Retinal pigment epithelial cell (primary cell): ENCODE measurements around the gene YJU2.
"Not testable (repeated sequence)": the region's sequence is repeated elsewhere in the genome, so short reads cannot be mapped to it uniquely, and the experiment has no call there.

Source experiments
- DNase-seq: peaks from one replicate; pipeline ENCODE4 v3.0.0-alpha.2; 2010; ENCODE audit warnings: low read depth
- H3K4me3 ChIP-seq: 2 replicates; pipeline ENCODE4 v1.5.1; 2011; ENCODE audit warnings: mild to moderate bottlenecking, low read length, control low read depth, moderate library complexity
- TF ChIP-seq, protein P1 (sequence below): conservative IDR thresholded peaks from 2 replicates; pipeline ENCODE4 v1.5.1; 2011; ENCODE audit warnings: low read depth, low read length, control low read depth, inconsistent platforms

Gene YJU2

GRCh38 chr19:4216846-4217245 lies 30.0 kb upstream of the YJU2 start:
- no peak overlapping the region for H3K4me3 ChIP-seq

GRCh38 chr19:4217429-4218264 lies 29.2 kb upstream of the YJU2 start:
- no peak for DNase-seq

More at GRCh38 chr19:4216846-4217245, 30.0 kb upstream of the YJU2 start:
- no peak for DNase-seq
- TF ChIP-seq, protein P1, sequence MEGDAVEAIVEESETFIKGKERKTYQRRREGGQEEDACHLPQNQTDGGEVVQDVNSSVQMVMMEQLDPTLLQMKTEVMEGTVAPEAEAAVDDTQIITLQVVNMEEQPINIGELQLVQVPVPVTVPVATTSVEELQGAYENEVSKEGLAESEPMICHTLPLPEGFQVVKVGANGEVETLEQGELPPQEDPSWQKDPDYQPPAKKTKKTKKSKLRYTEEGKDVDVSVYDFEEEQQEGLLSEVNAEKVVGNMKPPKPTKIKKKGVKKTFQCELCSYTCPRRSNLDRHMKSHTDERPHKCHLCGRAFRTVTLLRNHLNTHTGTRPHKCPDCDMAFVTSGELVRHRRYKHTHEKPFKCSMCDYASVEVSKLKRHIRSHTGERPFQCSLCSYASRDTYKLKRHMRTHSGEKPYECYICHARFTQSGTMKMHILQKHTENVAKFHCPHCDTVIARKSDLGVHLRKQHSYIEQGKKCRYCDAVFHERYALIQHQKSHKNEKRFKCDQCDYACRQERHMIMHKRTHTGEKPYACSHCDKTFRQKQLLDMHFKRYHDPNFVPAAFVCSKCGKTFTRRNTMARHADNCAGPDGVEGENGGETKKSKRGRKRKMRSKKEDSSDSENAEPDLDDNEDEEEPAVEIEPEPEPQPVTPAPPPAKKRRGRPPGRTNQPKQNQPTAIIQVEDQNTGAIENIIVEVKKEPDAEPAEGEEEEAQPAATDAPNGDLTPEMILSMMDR = no peak

DNA sequence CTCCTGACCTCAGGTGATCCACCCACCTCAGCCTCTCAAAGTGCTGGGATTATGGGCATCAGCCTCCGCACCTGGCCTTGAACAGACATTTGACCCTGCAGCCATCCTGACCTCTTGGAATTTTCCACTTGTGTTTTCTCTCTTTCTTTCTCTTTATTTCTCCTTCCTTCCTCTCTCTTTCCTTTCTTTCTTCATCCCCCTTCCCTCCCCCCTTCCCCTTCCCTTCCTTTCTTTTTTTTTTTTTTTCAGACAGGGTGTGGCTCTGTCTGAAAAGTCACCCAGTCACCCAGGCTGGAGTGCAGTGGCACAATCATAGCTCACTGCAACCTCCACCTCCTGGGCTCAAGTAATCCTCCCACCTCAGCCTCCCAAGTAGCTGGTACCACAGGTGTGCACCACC lies 28.4 kb upstream of the YJU2 start:
- not testable (repeated sequence) for DNase-seq, H3K4me3 ChIP-seq

More at GRCh38 chr19:4217429-4218264, 29.2 kb upstream of the YJU2 start:
- no peak overlapping the region for H3K4me3 ChIP-seq
- TF ChIP-seq, protein P1 = no peak

GRCh38 chr19:4220188-4220587 lies 26.7 kb upstream of the YJU2 start:
- TF ChIP-seq, protein P1 = no peak
- H3K4me3 ChIP-seq = no peak overlapping the region
- no peak for DNase-seq

DNA sequence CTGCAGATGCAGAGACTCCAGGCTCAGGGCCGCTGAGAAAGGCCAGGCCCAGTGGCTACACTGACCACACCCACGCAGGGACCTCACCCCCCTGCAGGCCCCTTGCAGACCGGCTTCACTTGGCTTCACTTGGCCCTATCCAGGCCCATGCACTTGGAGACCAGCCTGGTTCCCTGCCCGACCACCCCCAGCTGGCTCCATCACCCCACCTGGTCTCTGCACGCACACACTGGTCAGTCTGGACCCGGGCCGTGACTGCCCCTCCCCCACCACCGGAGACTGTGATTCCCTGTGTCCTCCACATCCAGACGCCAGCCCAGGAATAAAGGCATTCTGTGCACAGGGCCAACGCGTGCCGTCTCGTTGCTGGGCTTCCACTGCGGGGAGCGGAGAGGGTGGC lies 22.4 kb upstream of the YJU2 start:
- no peak overlapping the region for H3K4me3 ChIP-seq
- TF ChIP-seq, protein P1 = no peak
- no peak for DNase-seq

- TF ChIP-seq, protein P1 = no peak
- no peak overlapping the region for H3K4me3 ChIP-seq
- no peak for DNase-seq
Observed at GRCh38 chr19:4225885-4226284, 21.0 kb upstream of the YJU2 start.

DNA sequence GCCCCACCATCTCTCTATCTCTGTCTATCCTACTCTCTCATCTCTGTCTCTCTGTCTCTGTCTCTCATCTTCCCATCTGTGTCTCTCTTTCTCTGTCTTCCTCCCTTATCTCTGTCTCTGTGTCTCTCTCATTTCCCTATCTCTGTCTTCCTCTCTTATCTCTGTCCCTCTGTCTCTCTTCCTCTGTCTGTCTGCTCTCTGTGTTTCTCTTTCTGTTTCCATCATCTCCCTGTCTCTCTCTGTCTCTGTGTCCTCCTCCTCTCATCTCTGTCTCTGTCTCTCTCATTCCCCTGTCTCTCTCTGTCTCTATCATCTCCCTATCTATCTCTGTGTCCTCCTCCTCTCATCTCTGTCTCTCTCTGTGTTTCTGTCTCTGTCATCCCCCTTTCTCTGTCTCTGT lies 19.1 kb upstream of the YJU2 start:
- no peak for DNase-seq
- TF ChIP-seq, protein P1 = no peak
- no peak overlapping the region for H3K4me3 ChIP-seq
